Neural progenitor cell (in vitro differentiated cells): Measurements from ENCODE around the gene FAM193A. TPM values are rescaled to one million over a fixed set of nuclear protein-coding genes. Genes with fewer than 3 reads are reported as not detected.
"Not testable (repeated sequence)": the region's sequence is repeated elsewhere in the genome, so short reads cannot be mapped to it uniquely, and the experiment has no call there.

Experiments used
- DNase-seq: peaks from one replicate; pipeline ENCODE4 v3.0.0-alpha.2; 2016; ENCODE audit warnings: low spot score
- H2AFZ ChIP-seq: fragments of 200-600 bp; sonication (generic); replicated peaks from 2 replicates; pipeline ENCODE4 v1.6.1; 2016; ENCODE audit warnings: antibody characterized with exemption
- H3F3A ChIP-seq: fragments of 200-600 bp; sonication (generic); 2 replicates; pipeline ENCODE4 v1.6.1; 2016; ENCODE audit warnings: antibody characterized with exemption, low read depth
- H3K27ac ChIP-seq: fragments of 200-600 bp; sonication (generic); 2 replicates; pipeline ENCODE4 v1.5.1; 2016; ENCODE audit warnings: mild to moderate bottlenecking
- H3K27me3 ChIP-seq: fragments of 200-600 bp; sonication (generic); 2 replicates; pipeline ENCODE4 v1.6.1; 2016; ENCODE audit warnings: mild to moderate bottlenecking, moderate library complexity
- H3K36me3 ChIP-seq: fragments of 200-600 bp; sonication (generic); 2 replicates; pipeline ENCODE4 v1.5.1; 2016
- H3K4me1 ChIP-seq: fragments of 200-600 bp; sonication (generic); 2 replicates; pipeline ENCODE4 v1.6.1; 2016; ENCODE audit warnings: mixed run types
- H3K4me2 ChIP-seq: fragments of 200-600 bp; sonication (generic); 2 replicates; pipeline ENCODE4 v1.6.1; 2016
- H3K4me3 ChIP-seq: fragments of 200-600 bp; sonication (generic); 2 replicates; pipeline ENCODE4 v1.5.1; 2016
- H3K79me2 ChIP-seq: fragments of 200-600 bp; sonication (generic); 2 replicates; pipeline ENCODE4 v1.6.1; 2016; ENCODE audit warnings: low read depth
- H3K9ac ChIP-seq: fragments of 200-600 bp; sonication (generic); 2 replicates; pipeline ENCODE4 v1.6.1; 2016
- H3K9me3 ChIP-seq: fragments of 200-600 bp; sonication (generic); 2 replicates; pipeline ENCODE4 v1.5.1; 2016; ENCODE audit warnings: low read depth
- H4K20me1 ChIP-seq: fragments of 200-600 bp; sonication (generic); 2 replicates; pipeline ENCODE4 v1.6.1; 2016; ENCODE audit warnings: low read depth
- H3K27ac Mint-ChIP-seq: 3 replicates; pipeline ENCODE4 v1.8.0; 2021; ENCODE audit warnings: mixed read lengths
- H3K27me3 Mint-ChIP-seq: 2 replicates; pipeline ENCODE4 v1.8.0; 2022; ENCODE audit warnings: low read depth, mild to moderate bottlenecking, inconsistent platforms, moderate library complexity, mixed read lengths; ENCODE audit not compliant: insufficient read depth
- H3K36me3 Mint-ChIP-seq: 3 replicates; pipeline ENCODE4 v1.8.0; 2021; ENCODE audit warnings: mixed read lengths
- H3K4me1 Mint-ChIP-seq: 3 replicates; pipeline ENCODE4 v1.8.0; 2021; ENCODE audit warnings: mixed read lengths
- H3K4me3 Mint-ChIP-seq: 3 replicates; pipeline ENCODE4 v1.8.0; 2021; ENCODE audit warnings: mild to moderate bottlenecking, moderate library complexity, mixed read lengths
- H3K9me3 Mint-ChIP-seq: 3 replicates; pipeline ENCODE4 v1.8.0; 2020; ENCODE audit warnings: mixed read lengths
- CTCF ChIP-seq: fragments of 200-600 bp; sonication (generic); IDR thresholded peaks from 2 replicates; pipeline ENCODE4 v1.5.1; 2017; ENCODE audit warnings: antibody characterized with exemption, mild to moderate bottlenecking
- EZH2 ChIP-seq: fragments of 200-600 bp; sonication (generic); IDR thresholded peaks from 2 replicates; pipeline ENCODE4 v1.6.1; 2017; ENCODE audit warnings: antibody characterized with exemption, mild to moderate bottlenecking, moderate library complexity
- EZH2phosphoT487 ChIP-seq: fragments of 200-600 bp; sonication (generic); IDR thresholded peaks from 2 replicates; pipeline ENCODE4 v1.6.1; 2017; ENCODE audit warnings: antibody characterized with exemption
- total RNA-seq: library from RNA; depleted of rRNA; stranded (reverse); fragments of >200 nt; gene quantifications from 2 replicates; pipeline ENCODE4 v1.2.3, GENCODE V29; 2015; ENCODE audit warnings: low replicate concordance

FAM193A gene
- total RNA-seq, 1 donor from 2014 or later = 29.1 TPM

- H3K9me3 ChIP-seq = no peaks in the 10 kb centered on the region
- no peaks in the 10 kb centered on the region for H3F3A ChIP-seq
- H3K36me3 ChIP-seq = no peaks in the 10 kb centered on the region
- H3K79me2 ChIP-seq = peaks cover 19% of the 10 kb centered on the region
- TF ChIP-seq CTCF (no peak), EZH2 (no peak), EZH2phosphoT487 (no peak)
- H3K27ac ChIP-seq = no peak overlapping the region
- no peak overlapping the region for H3K27ac Mint-ChIP-seq
- H3K4me1 ChIP-seq = no peaks in the 10 kb centered on the region
- no peak overlapping the region for H3K4me3 Mint-ChIP-seq
- peaks cover 7% of the 10 kb centered on the region for H3K27me3 Mint-ChIP-seq
- H3K27me3 ChIP-seq = no peaks in the 10 kb centered on the region
- no peak overlapping the region for H3K9ac ChIP-seq
- peaks cover 5% of the 10 kb centered on the region for H4K20me1 ChIP-seq
- DNase-seq = no peak
- no peak overlapping the region for H3K4me3 ChIP-seq
- H3K36me3 Mint-ChIP-seq = peaks cover 45% of the 10 kb centered on the region
- H3K9me3 Mint-ChIP-seq = no peaks in the 10 kb centered on the region
- H2AFZ ChIP-seq = no peak overlapping the region
- H3K4me2 ChIP-seq = no peak overlapping the region
- no peaks in the 10 kb centered on the region for H3K4me1 Mint-ChIP-seq
Observed at GRCh38 chr4:2512396-2513135, 23.9 kb upstream of the FAM193A start.

GRCh38 chr4:2514193-2514592 is 22.3 kb upstream of the FAM193A start:
- H3F3A ChIP-seq, H3K4me1 ChIP-seq, H3K27me3 Mint-ChIP-seq, H3K36me3 ChIP-seq, H3K27ac ChIP-seq, H3K4me3 ChIP-seq, H3K9me3 Mint-ChIP-seq, H3K79me2 ChIP-seq, H3K27ac Mint-ChIP-seq, H3K27me3 ChIP-seq, H3K9me3 ChIP-seq, DNase-seq, H3K4me1 Mint-ChIP-seq, H2AFZ ChIP-seq, H3K4me2 ChIP-seq, H4K20me1 ChIP-seq, H3K9ac ChIP-seq, H3K4me3 Mint-ChIP-seq: not testable (repeated sequence)
- peaks cover 40% of the 10 kb centered on the region for H3K36me3 Mint-ChIP-seq

GRCh38 chr4:2514944-2515343 is 21.5 kb upstream of the FAM193A start:
- not testable (repeated sequence) for H3K4me3 ChIP-seq, H3K36me3 ChIP-seq, H3F3A ChIP-seq, H3K27me3 ChIP-seq, H3K4me2 ChIP-seq, H3K27me3 Mint-ChIP-seq, H3K9me3 ChIP-seq, H3K4me1 Mint-ChIP-seq, H4K20me1 ChIP-seq, H3K27ac ChIP-seq, H3K79me2 ChIP-seq, H3K9me3 Mint-ChIP-seq, H3K9ac ChIP-seq, H3K27ac Mint-ChIP-seq, H3K4me1 ChIP-seq, DNase-seq, H2AFZ ChIP-seq, H3K4me3 Mint-ChIP-seq
- peaks cover 39% of the 10 kb centered on the region for H3K36me3 Mint-ChIP-seq

GRCh38 chr4:2515830-2516550 is 20.5 kb upstream of the FAM193A start:
- TF ChIP-seq EZH2 (no peak), CTCF (no peak), EZH2phosphoT487 (no peak)
- Histone ChIP-seq H3K9ac (no peak overlapping the region), H3K4me2 (no peak overlapping the region), H3K9me3 (no peaks in the 10 kb centered on the region), H3K4me3 (no peak overlapping the region), H3K27ac (no peak overlapping the region), H4K20me1 (no peaks in the 10 kb centered on the region), H3F3A (no peaks in the 10 kb centered on the region), H3K36me3 (no peaks in the 10 kb centered on the region), H3K4me1 (no peaks in the 10 kb centered on the region), H2AFZ (no peak overlapping the region), H3K27me3 (no peaks in the 10 kb centered on the region), H3K79me2 (no peaks in the 10 kb centered on the region)
- H3K4me3 Mint-ChIP-seq = no peak overlapping the region
- peaks cover 11% of the 10 kb centered on the region for H3K27me3 Mint-ChIP-seq
- no peak for DNase-seq
- no peak overlapping the region for H3K27ac Mint-ChIP-seq
- no peaks in the 10 kb centered on the region for H3K4me1 Mint-ChIP-seq
- peaks cover 37% of the 10 kb centered on the region for H3K36me3 Mint-ChIP-seq
- H3K9me3 Mint-ChIP-seq = no peaks in the 10 kb centered on the region
